ENCODE data around the gene TOP3A. TPM values are rescaled to one million over a fixed set of nuclear protein-coding genes. Genes with fewer than 3 reads are reported as not detected.

The TOP3A gene
- total and polyA plus RNA-seq, 8 donors, result 24.7 to 65.1 (median 50.7) TPM

DNA sequence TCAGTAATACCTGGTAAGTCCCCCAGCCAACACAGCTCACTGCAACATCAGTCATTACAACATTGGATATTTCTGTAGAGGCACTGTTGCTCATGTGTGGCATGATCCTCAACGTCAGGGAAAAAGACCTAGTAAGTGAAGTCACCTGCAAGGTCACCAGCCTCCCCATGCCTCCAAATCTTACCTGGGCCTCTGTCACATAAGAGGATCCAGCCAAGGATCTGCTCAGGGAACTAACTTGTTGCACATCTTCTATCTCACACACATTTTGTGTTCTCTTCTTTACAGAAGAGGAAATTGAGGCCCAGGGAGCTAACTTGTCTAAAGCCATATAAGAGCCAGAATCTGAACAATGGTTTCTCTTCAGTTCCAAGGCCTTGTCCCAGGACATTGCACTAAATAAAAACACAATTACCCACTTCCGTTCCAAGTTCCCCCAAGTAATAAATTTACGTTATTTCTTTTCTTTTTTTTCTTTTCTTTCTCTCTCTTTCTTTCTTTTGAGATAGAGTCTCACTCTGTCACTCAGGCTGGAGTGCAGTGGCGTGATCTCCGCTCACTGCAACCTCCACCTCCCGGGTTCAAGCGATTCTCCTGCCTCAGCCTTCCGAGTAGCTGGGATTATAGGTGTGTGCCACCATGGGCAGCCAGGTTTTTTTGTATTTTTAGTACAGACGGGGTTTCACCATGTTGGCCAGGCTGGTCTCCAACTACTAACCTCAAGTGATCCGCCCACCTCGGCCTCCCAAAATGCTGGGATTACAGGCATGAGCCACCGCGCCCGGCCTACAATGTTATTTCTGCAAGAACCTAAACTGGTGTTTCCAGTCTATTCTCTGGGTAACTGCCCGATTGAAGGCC is 47.3 kb upstream of the TOP3A start:
- H3K27me3 ChIP-seq, result no peaks in the 10 kb centered on the region
- DNase-seq (no peak), ATAC-seq (no peak)
- TF ChIP-seq, protein P1, sequence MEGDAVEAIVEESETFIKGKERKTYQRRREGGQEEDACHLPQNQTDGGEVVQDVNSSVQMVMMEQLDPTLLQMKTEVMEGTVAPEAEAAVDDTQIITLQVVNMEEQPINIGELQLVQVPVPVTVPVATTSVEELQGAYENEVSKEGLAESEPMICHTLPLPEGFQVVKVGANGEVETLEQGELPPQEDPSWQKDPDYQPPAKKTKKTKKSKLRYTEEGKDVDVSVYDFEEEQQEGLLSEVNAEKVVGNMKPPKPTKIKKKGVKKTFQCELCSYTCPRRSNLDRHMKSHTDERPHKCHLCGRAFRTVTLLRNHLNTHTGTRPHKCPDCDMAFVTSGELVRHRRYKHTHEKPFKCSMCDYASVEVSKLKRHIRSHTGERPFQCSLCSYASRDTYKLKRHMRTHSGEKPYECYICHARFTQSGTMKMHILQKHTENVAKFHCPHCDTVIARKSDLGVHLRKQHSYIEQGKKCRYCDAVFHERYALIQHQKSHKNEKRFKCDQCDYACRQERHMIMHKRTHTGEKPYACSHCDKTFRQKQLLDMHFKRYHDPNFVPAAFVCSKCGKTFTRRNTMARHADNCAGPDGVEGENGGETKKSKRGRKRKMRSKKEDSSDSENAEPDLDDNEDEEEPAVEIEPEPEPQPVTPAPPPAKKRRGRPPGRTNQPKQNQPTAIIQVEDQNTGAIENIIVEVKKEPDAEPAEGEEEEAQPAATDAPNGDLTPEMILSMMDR (IDR thresholded peaks at IDR 0.05), result no peak
- intact Hi-C loops (cut with DNase I), result no loop called here
- H3K36me3 ChIP-seq, result peaks cover 0 to 25% of the 10 kb centered on the region in 2 donors
- H3K4me1 ChIP-seq, result peaks cover 10 to 32% of the 10 kb centered on the region in 2 donors
- H3K27ac ChIP-seq, result peak overlapping the region; percentile 68 to 83
- H3K4me3 ChIP-seq, result peak overlapping the region; percentile 72 to 95
- H3K9me3 ChIP-seq, result no peaks in the 10 kb centered on the region

DNA sequence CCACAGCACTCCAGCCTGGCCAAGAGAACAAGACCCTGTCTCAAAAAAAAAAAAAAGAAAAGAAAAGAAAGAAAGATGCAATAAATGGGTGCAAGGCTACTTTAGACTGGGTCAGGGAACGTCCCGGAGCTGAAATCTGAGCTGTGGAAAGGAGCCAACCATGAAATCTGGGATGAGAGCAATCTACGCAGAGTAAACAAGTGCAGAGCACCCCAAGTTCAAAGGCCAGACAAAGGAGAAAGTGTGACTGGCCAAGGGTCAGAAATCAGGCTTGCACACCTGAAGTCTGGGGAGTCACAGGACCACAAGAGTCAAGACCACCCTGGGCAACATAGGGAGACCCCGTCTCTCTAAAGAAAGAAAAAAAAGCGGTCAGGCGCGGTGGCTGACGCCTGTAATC is 45.7 kb upstream of the TOP3A start:
- H3K36me3 ChIP-seq, result peaks cover 0 to 30% of the 10 kb centered on the region in 2 donors
- intact Hi-C loops (cut with DNase I), result no loop called here
- H3K4me1 ChIP-seq, result peaks cover 10 to 47% of the 10 kb centered on the region in 2 donors
- ATAC-seq (no peak), DNase-seq (no peak)
- no peak overlapping the region for H3K4me3 ChIP-seq
- H3K27ac ChIP-seq, result no peak overlapping the region
- H3K9me3 ChIP-seq, result no peaks in the 10 kb centered on the region
- TF ChIP-seq, protein P1 (IDR thresholded peaks at IDR 0.05), result no peak
- no peaks in the 10 kb centered on the region for H3K27me3 ChIP-seq

GRCh38 chr17:18356624-18357023 is 41.8 kb upstream of the TOP3A start:
- intact Hi-C loops (cut with DNase I), result no loop called here
- DNase-seq (peak in 2 of 4 donors; percentile 26 to 72), ATAC-seq (peak; percentile 92)
- Histone ChIP-seq H3K27me3 (no peaks in the 10 kb centered on the region), H3K4me3 (no peak overlapping the region), H3K4me1 (peaks cover 0 to 26% of the 10 kb centered on the region in 2 donors), H3K9me3 (no peaks in the 10 kb centered on the region), H3K27ac (peak overlapping the region; percentile 37 to 50), H3K36me3 (peaks cover 0 to 65% of the 10 kb centered on the region in 2 donors)
- TF ChIP-seq, protein P1 (IDR thresholded peaks at IDR 0.05), result no peak

DNA sequence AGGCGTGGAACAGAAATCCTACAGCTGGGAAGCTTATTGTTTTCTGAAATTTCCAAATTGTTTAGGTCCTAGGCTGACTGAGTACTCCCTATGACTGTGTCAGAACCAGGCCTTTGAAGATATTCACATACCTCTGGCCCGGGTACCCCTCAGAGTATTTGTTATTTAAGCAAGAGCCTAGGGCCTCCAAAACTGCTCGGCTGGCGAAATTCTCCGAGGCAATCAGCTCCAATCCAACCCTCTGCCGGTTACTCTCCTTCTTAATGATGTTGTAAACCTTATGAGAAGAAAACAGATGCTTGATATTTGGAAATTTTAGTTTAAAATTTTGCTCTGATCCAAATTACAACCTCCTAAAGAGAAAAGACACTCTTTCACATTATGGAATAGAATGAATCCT is 38.7 kb upstream of the TOP3A start:
- ATAC-seq (no peak), DNase-seq (no peak)
- intact Hi-C loops (cut with DNase I), result no loop called here
- H3K27ac ChIP-seq, result no peak overlapping the region
- no peaks in the 10 kb centered on the region for H3K27me3 ChIP-seq
- no peak overlapping the region for H3K4me3 ChIP-seq
- no peaks in the 10 kb centered on the region for H3K9me3 ChIP-seq
- TF ChIP-seq, protein P1 (IDR thresholded peaks at IDR 0.05), result no peak
- peaks cover 0 to 24% of the 10 kb centered on the region in 2 donors for H3K4me1 ChIP-seq
- H3K36me3 ChIP-seq, result peaks cover 0 to 73% of the 10 kb centered on the region in 2 donors

GRCh38 chr17:18344021-18344420 is 29.2 kb upstream of the TOP3A start:
- H3K36me3 ChIP-seq, result peaks cover 0 to 95% of the 10 kb centered on the region in 2 donors
- ATAC-seq, result no peak
- DNase-seq, result no peak
- intact Hi-C loops (cut with DNase I), result no loop called here
- H3K27ac ChIP-seq, result no peak overlapping the region
- no peaks in the 10 kb centered on the region for H3K27me3 ChIP-seq
- TF ChIP-seq, protein P1 (IDR thresholded peaks at IDR 0.05), result no peak
- H3K9me3 ChIP-seq, result no peaks in the 10 kb centered on the region
- no peak overlapping the region for H3K4me3 ChIP-seq
- no peaks in the 10 kb centered on the region for H3K4me1 ChIP-seq

All from left lung (tissue), 10 donors.